Measurements from ENCODE around the gene SNX21.

The SNX21 gene

GRCh38 chr20:45874576-45874975, 41.0 kb downstream of the SNX21 start:
- no peak for TF ChIP-seq Cebpa-rat (IDR thresholded peaks at IDR 0.05)
- H4K20me1 ChIP-seq = peaks cover 0 to 18% (median 0%) of the 10 kb centered on the region in 11 experiments; a peak in 1 of 22 replicates
- H3K36me3 ChIP-seq = peaks cover 19 to 58% (median 37%) of the 10 kb centered on the region in 11 experiments
- no peaks in the 10 kb centered on the region for H3K4me1 ChIP-seq
- no peak overlapping the region for H3K4me3 ChIP-seq
- H3K9me3 ChIP-seq (replicated peaks in 1 of 11) = no peaks in the 10 kb centered on the region
- no peak overlapping the region for H3K4me2 ChIP-seq
- no peak overlapping the region for H3K27ac ChIP-seq
- H3K9ac ChIP-seq = no peak overlapping the region
- H3K27me3 ChIP-seq = no peaks in the 10 kb centered on the region

- Histone ChIP-seq H3K4me3 (no peak overlapping the region), H3K27ac (no peak overlapping the region), H3K4me2 (no peak overlapping the region), H4K20me1 (peaks cover 0 to 25% (median 2%) of the 10 kb centered on the region in 11 experiments; a peak in 9 of 22 replicates), H3K9me3 (replicated peaks in 1 of 11) (no peaks in the 10 kb centered on the region), H3K9ac (no peak overlapping the region; a peak in 1 of 22 replicates), H3K4me1 (peaks cover 9 to 26% (median 20%) of the 10 kb centered on the region in 10 experiments), H3K36me3 (peaks cover 31 to 53% (median 43%) of the 10 kb centered on the region in 11 experiments), H3K27me3 (no peaks in the 10 kb centered on the region)
- no peak for TF ChIP-seq Cebpa-rat (IDR thresholded peaks at IDR 0.05)
These were observed 44.6 kb downstream of the SNX21 start for GRCh38 chr20:45878076-45878761.

- Histone ChIP-seq H3K27me3 (no peaks in the 10 kb centered on the region), H3K4me1 (peaks cover 18 to 53% (median 45%) of the 10 kb centered on the region in 10 experiments), H3K9ac (peak within 1 kb of the TSS; percentile 78 to 89 (median 84)), H3K27ac (peak within 1 kb of the TSS; percentile 74 to 88 (median 82); a peak in 21 of 22 replicates), H3K4me3 (peak within 1 kb of the TSS; percentile 62 to 82 (median 72)), H4K20me1 (peaks cover 0 to 46% (median 14%) of the 10 kb centered on the region in 11 experiments; a peak in 14 of 22 replicates), H3K4me2 (peak within 1 kb of the TSS; percentile 68 to 97 (median 90)), H3K36me3 (peaks cover 41 to 67% (median 57%) of the 10 kb centered on the region in 11 experiments), H3K9me3 (replicated peaks in 1 of 11) (no peaks in the 10 kb centered on the region)
- no peak for TF ChIP-seq Cebpa-rat (IDR thresholded peaks at IDR 0.05)
These were observed 47.6 kb downstream of the SNX21 start, which contains the start of gene ZSWIM1 for GRCh38 chr20:45880988-45881788. TSS of gene ZSWIM1 (plus strand) at chr20:45881227. CDS start at chr20:45882593, 1,366 bp downstream.

- peaks cover 18 to 60% (median 45%) of the 10 kb centered on the region in 10 experiments for H3K4me1 ChIP-seq
- H3K36me3 ChIP-seq = peaks cover 31 to 67% (median 58%) of the 10 kb centered on the region in 11 experiments
- H3K27me3 ChIP-seq = no peaks in the 10 kb centered on the region
- H3K9me3 ChIP-seq (replicated peaks in 1 of 11) = no peaks in the 10 kb centered on the region
- no peak for TF ChIP-seq Cebpa-rat (IDR thresholded peaks at IDR 0.05)
- peaks cover 0 to 49% (median 17%) of the 10 kb centered on the region in 11 experiments; a peak in 15 of 22 replicates for H4K20me1 ChIP-seq
- H3K9ac ChIP-seq = no peak overlapping the region
- no peak overlapping the region for H3K27ac ChIP-seq
- no peak overlapping the region for H3K4me3 ChIP-seq
- H3K4me2 ChIP-seq = peak overlapping the region in 10 of 11 experiments; percentile 68 to 97 (median 90); a peak in 14 of 22 replicates
These were observed 49.0 kb downstream of the SNX21 start for GRCh38 chr20:45882469-45883099.

GRCh38 chr20:45883100-45883469, 49.5 kb downstream of the SNX21 start:
- Histone ChIP-seq H3K4me2 (peak overlapping the region in 4 of 11 experiments; percentile 12 to 92 (median 32); a peak in 3 of 22 replicates), H3K9me3 (replicated peaks in 1 of 11) (no peaks in the 10 kb centered on the region), H3K36me3 (peaks cover 26 to 66% (median 53%) of the 10 kb centered on the region in 11 experiments), H3K27me3 (no peaks in the 10 kb centered on the region), H3K27ac (no peak overlapping the region), H3K4me1 (peaks cover 18 to 60% (median 45%) of the 10 kb centered on the region in 10 experiments), H3K9ac (no peak overlapping the region), H4K20me1 (peaks cover 0 to 44% (median 17%) of the 10 kb centered on the region in 11 experiments; a peak in 15 of 22 replicates), H3K4me3 (no peak overlapping the region)
- TF ChIP-seq Cebpa-rat (IDR thresholded peaks at IDR 0.05) = no peak

- Histone ChIP-seq H3K4me1 (peaks cover 39 to 81% (median 66%) of the 10 kb centered on the region in 10 experiments), H3K27me3 (no peaks in the 10 kb centered on the region), H3K4me2 (no peak overlapping the region), H4K20me1 (peaks cover 0 to 49% (median 23%) of the 10 kb centered on the region in 11 experiments; a peak in 15 of 22 replicates), H3K27ac (no peak overlapping the region), H3K36me3 (peaks cover 22 to 54% (median 43%) of the 10 kb centered on the region in 11 experiments), H3K9ac (peak overlapping the region in 3 of 11 experiments; percentile 0 to 4 (median 1); a peak in 2 of 22 replicates), H3K4me3 (no peak overlapping the region), H3K9me3 (replicated peaks in 1 of 11) (no peaks in the 10 kb centered on the region)
- no peak for TF ChIP-seq Cebpa-rat (IDR thresholded peaks at IDR 0.05)
These were observed 53.2 kb downstream of the SNX21 start for GRCh38 chr20:45886590-45887345.

- Histone ChIP-seq H3K9me3 (replicated peaks in 1 of 11) (no peaks in the 10 kb centered on the region), H3K9ac (peak within 1 kb of the TSS in 4 of 11 experiments; percentile 0 to 9 (median 2); a peak in 3 of 22 replicates), H3K4me1 (peaks cover 40 to 81% (median 65%) of the 10 kb centered on the region in 10 experiments), H3K36me3 (peaks cover 19 to 54% (median 40%) of the 10 kb centered on the region in 11 experiments), H3K4me3 (no peak within 1 kb of the TSS), H3K27ac (no peak within 1 kb of the TSS), H3K4me2 (peak within 1 kb of the TSS in 9 of 11 experiments; percentile 2 to 99 (median 96); a peak in 12 of 22 replicates), H4K20me1 (peaks cover 0 to 53% (median 24%) of the 10 kb centered on the region in 11 experiments; a peak in 15 of 22 replicates), H3K27me3 (no peaks in the 10 kb centered on the region)
- TF ChIP-seq Cebpa-rat (IDR thresholded peaks at IDR 0.05) = no peak
These were observed 53.7 kb downstream of the SNX21 start, which contains the start of gene SPATA25 for GRCh38 chr20:45887346-45887715. TSS of gene SPATA25 (minus strand) at chr20:45887622. CDS start at chr20:45887590, 32 bp downstream.

GRCh38 chr20:45888681-45889080, 55.1 kb downstream of the SNX21 start:
- H3K36me3 ChIP-seq = peaks cover 17 to 54% (median 39%) of the 10 kb centered on the region in 11 experiments
- TF ChIP-seq Cebpa-rat (IDR thresholded peaks at IDR 0.05) = no peak
- no peaks in the 10 kb centered on the region for H3K27me3 ChIP-seq
- no peak overlapping the region for H3K4me3 ChIP-seq
- H3K9ac ChIP-seq = peak overlapping the region in 2 of 11 experiments; percentile 9 to 22; a peak in 2 of 22 replicates
- no peak overlapping the region for H3K27ac ChIP-seq
- peaks cover 0 to 54% (median 20%) of the 10 kb centered on the region in 11 experiments; a peak in 16 of 22 replicates for H4K20me1 ChIP-seq
- no peaks in the 10 kb centered on the region for H3K9me3 ChIP-seq (replicated peaks in 1 of 11)
- H3K4me1 ChIP-seq = peaks cover 43 to 81% (median 69%) of the 10 kb centered on the region in 10 experiments
- peak overlapping the region; percentile 23 to 100 (median 97); a peak in 16 of 22 replicates for H3K4me2 ChIP-seq
